Fibroblast of lung (primary cell): ENCODE results near the gene OGA. TPM values are rescaled to one million over a fixed set of nuclear protein-coding genes. Genes with fewer than 3 reads are reported as not detected.
"Not testable (repeated sequence)": the region's sequence is repeated elsewhere in the genome, so short reads cannot be mapped to it uniquely, and the experiment has no call there.

Experiments used
- DNase-seq, 2 donors: peaks; one replicate each; pipeline versions ENCODE4 v3.0.0 to v3.0.0-alpha.2; 2010; ENCODE audit warnings: low read depth in 2 of 2
- H2AFZ ChIP-seq: 2 replicates; pipeline ENCODE4 v1.5.1; 2012; ENCODE audit warnings: low read length, control low read depth, inconsistent platforms
- H3K27ac ChIP-seq: 2 replicates; pipeline ENCODE4 v1.5.1; 2011; ENCODE audit warnings: low read length, control low read depth; ENCODE audit not compliant: insufficient read depth
- H3K27me3 ChIP-seq: 2 replicates; pipeline ENCODE4 v1.5.1; 2011; ENCODE audit warnings: mild to moderate bottlenecking, low read length; ENCODE audit not compliant: control insufficient read depth, insufficient read depth
- H3K36me3 ChIP-seq: 2 replicates; pipeline ENCODE4 v1.5.1; 2011; ENCODE audit warnings: low read length; ENCODE audit not compliant: control insufficient read depth, insufficient read depth
- H3K4me1 ChIP-seq: 2 replicates; pipeline ENCODE4 v1.5.1; 2011; ENCODE audit warnings: low read length; ENCODE audit not compliant: control insufficient read depth, insufficient read depth; ENCODE audit errors: extremely low read depth
- H3K4me2 ChIP-seq: 2 replicates; pipeline ENCODE4 v1.5.1; 2011; ENCODE audit warnings: low read length, control low read depth; ENCODE audit not compliant: insufficient read depth; ENCODE audit errors: extremely low read depth
- H3K4me3 ChIP-seq, 4 experiments: fragments of 200-600 bp in 1 of 4; sonication (generic) in 1 of 4; replicated peaks in 1 of 4; 2 replicates each; pipeline ENCODE4 v1.5.1; 2011 to 2016; ENCODE audit warnings: low read length in 4 of 4, low read depth in 3 of 4, mild to moderate bottlenecking in 3 of 4, control low read depth in 2 of 4, inconsistent platforms in 1 of 4, mixed read lengths in 1 of 4; ENCODE audit not compliant: insufficient read depth in 1 of 4; ENCODE audit errors: control extremely low read depth in 1 of 4
- H3K79me2 ChIP-seq: 2 replicates; pipeline ENCODE4 v1.5.1; 2012; ENCODE audit warnings: mild to moderate bottlenecking, low read length, inconsistent platforms; ENCODE audit not compliant: control insufficient read depth, insufficient read depth
- H3K9ac ChIP-seq: 2 replicates; pipeline ENCODE4 v1.5.1; 2011; ENCODE audit warnings: mild to moderate bottlenecking, low read length, control low read depth; ENCODE audit not compliant: insufficient read depth
- H3K9me3 ChIP-seq: 2 replicates; pipeline ENCODE4 v1.5.1; 2012; ENCODE audit warnings: low read depth, low read length; ENCODE audit not compliant: control insufficient read depth, insufficient read depth
- H4K20me1 ChIP-seq: 2 replicates; pipeline ENCODE4 v1.5.1; 2011; ENCODE audit warnings: low read length; ENCODE audit not compliant: control insufficient read depth, insufficient read depth; ENCODE audit errors: extremely low read depth
- EZH2 ChIP-seq: IDR thresholded peaks from 2 replicates; pipeline ENCODE4 v1.5.1; 2012; ENCODE audit warnings: low read length, control low read depth, mild to moderate bottlenecking; ENCODE audit errors: missing control alignments
- polyA plus RNA-seq, 2 donors: library from polyadenylated mRNA; depleted of rRNA in 1 of 2; stranded (reverse) in 1 of 2; unstranded in 1 of 2; fragments of >200 nt; gene quantifications; 2 replicates each; pipeline ENCODE4 v1.2.1, GENCODE V29; 2011 to 2012; ENCODE audit warnings: missing spikeins in 1 of 2
- total RNA-seq: library from RNA; depleted of rRNA; stranded (reverse); fragments of >200 nt; gene quantifications from 2 replicates; pipeline ENCODE4 v1.2.1, GENCODE V29; 2014
- TF ChIP-seq, protein P1 (sequence below), 2 donors: IDR thresholded peaks in 1 of 2; conservative IDR thresholded peaks in 1 of 2; 1 replicate in 1 of 2; 2 replicates in 1 of 2; pipeline ENCODE4 v1.5.1; 2011 to 2012; ENCODE audit warnings: low read length in 2 of 2, control low read depth in 1 of 2, inconsistent platforms in 1 of 2, low read depth in 1 of 2, mild to moderate bottlenecking in 1 of 2

OGA gene
- total and polyA plus RNA-seq, 2 donors (not counting 1 experiment from before 2014, with no cell fraction given): 69.9 to 193 TPM

DNA sequence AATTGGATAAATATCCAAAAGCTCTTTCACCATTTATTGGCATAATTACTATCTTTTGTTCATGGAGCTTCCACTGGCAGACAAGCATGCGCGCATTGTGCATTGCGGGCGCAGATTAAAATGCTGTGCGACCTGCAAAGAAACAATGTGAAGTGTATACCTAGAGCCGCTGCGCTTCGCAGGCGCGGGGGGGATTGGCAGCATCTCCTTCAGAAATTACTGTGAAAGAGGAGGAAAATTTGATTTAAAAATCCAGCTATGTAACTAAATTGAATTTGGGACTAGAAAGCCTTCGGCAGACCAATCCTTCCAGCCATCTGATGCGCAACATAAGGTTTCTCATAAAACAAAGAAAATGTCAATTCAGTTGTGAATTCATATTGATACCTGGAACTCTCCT, 24.7 kb downstream of the OGA start:
- Histone ChIP-seq H3K4me1 (no peaks in the 10 kb centered on the region), H3K27me3 (no peaks in the 10 kb centered on the region), H3K9me3 (no peaks in the 10 kb centered on the region), H3K79me2 (peaks cover 11% of the 10 kb centered on the region), H2AFZ (no peak overlapping the region), H4K20me1 (no peaks in the 10 kb centered on the region), H3K9ac (no peak overlapping the region), H3K27ac (no peak overlapping the region), H3K4me2 (no peak overlapping the region), H3K4me3 (no peak overlapping the region), H3K36me3 (peaks cover 16% of the 10 kb centered on the region)
- TF ChIP-seq, protein P1, sequence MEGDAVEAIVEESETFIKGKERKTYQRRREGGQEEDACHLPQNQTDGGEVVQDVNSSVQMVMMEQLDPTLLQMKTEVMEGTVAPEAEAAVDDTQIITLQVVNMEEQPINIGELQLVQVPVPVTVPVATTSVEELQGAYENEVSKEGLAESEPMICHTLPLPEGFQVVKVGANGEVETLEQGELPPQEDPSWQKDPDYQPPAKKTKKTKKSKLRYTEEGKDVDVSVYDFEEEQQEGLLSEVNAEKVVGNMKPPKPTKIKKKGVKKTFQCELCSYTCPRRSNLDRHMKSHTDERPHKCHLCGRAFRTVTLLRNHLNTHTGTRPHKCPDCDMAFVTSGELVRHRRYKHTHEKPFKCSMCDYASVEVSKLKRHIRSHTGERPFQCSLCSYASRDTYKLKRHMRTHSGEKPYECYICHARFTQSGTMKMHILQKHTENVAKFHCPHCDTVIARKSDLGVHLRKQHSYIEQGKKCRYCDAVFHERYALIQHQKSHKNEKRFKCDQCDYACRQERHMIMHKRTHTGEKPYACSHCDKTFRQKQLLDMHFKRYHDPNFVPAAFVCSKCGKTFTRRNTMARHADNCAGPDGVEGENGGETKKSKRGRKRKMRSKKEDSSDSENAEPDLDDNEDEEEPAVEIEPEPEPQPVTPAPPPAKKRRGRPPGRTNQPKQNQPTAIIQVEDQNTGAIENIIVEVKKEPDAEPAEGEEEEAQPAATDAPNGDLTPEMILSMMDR (conservative IDR thresholded peaks at IDR 0.05 in 1 of 2, IDR thresholded peaks at IDR 0.05 in 1 of 2; ENCODE audit: low read depth in 1 of 2, low read length in 2 of 2): no peak
- TF ChIP-seq EZH2: no peak
- no peak for DNase-seq

DNA sequence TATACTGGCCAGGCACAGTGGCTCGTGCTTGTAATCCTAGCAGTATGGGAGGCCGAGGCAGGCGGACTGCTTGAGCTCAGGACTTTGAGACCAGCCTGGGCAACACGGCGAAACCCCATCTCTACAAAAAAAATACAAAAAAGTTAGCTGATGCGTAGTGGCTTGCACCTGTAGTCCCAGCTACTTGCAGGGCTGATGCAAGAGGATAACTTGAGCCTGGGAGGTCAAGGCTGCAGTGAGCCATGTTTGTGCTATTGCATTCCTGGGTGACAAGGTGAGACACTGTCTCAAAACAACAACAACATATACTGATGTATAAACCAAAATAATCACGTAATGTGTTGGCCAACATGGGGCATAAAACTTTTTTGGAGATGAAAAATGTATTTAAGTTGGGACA, 28.6 kb downstream of the OGA start:
- H3K4me1 ChIP-seq: no peaks in the 10 kb centered on the region
- no peaks in the 10 kb centered on the region for H3K27me3 ChIP-seq
- peaks cover 15% of the 10 kb centered on the region for H3K36me3 ChIP-seq
- DNase-seq: no peak
- H4K20me1 ChIP-seq: no peaks in the 10 kb centered on the region
- no peak overlapping the region for H3K27ac ChIP-seq
- H3K9me3 ChIP-seq: no peaks in the 10 kb centered on the region
- no peak overlapping the region for H3K9ac ChIP-seq
- H3K4me2 ChIP-seq: no peak overlapping the region
- no peak for TF ChIP-seq EZH2
- TF ChIP-seq, protein P1 (conservative IDR thresholded peaks at IDR 0.05 in 1 of 2, IDR thresholded peaks at IDR 0.05 in 1 of 2; ENCODE audit: low read depth in 1 of 2, low read length in 2 of 2): no peak
- H3K79me2 ChIP-seq: peaks cover 3% of the 10 kb centered on the region
- H2AFZ ChIP-seq: no peak overlapping the region
- no peak overlapping the region for H3K4me3 ChIP-seq

DNA sequence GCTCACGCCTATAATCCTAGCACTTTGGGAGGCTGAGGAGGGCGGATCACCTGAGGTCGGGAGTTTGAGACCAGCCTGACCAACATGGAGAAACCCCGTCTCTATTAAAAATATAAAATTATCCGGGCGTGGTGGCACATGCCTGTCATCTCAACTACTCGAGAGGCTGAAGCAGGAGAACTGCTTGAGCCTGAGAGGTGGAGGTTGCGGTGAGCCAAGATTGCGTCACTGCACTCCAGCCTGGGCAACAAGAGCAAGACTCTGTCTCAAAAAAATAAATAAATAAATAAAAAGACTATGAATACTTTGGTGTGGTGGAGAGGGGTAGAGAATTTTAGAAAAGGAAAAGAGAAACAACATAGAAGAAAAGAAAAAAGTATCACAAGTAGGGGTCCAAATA, 29.0 kb downstream of the OGA start:
- H3K4me3 ChIP-seq, H3K9me3 ChIP-seq, H3K9ac ChIP-seq, H3K27ac ChIP-seq, H3K4me2 ChIP-seq, DNase-seq, H2AFZ ChIP-seq, H4K20me1 ChIP-seq, H3K27me3 ChIP-seq, H3K79me2 ChIP-seq, H3K4me1 ChIP-seq: not testable (repeated sequence)
- peaks cover 13% of the 10 kb centered on the region for H3K36me3 ChIP-seq
